Measurements from ENCODE around the gene RGS13.

- TF ChIP-seq GATA3 (IDR thresholded peaks at IDR 0.05; ENCODE audit: low read depth, low read length) (no peak), GATA2 (IDR thresholded peaks at IDR 0.05; ENCODE audit: low read depth, low read length) (no peak)
Observed at GRCh38 chr1:192630521-192631287, 5.2 kb upstream of the RGS13 start.

All from SH-SY5Y (cell line).